GM12865 (cell line): ENCODE results near the gene PRR15L.

Experiments
- DNase-seq: peaks from one replicate; pipeline ENCODE4 v3.0.0; 2010; ENCODE audit warnings: low read depth
- H3K4me3 ChIP-seq: 2 replicates; pipeline ENCODE4 v1.5.1; 2011; ENCODE audit warnings: mild to moderate bottlenecking, low read depth, low read length, control low read depth
- TF ChIP-seq, protein P1 (sequence below): IDR thresholded peaks from 2 replicates; pipeline ENCODE4 v1.5.1; 2011; ENCODE audit warnings: low read length, control low read depth, low read depth, inconsistent platforms; ENCODE audit not compliant: insufficient read depth; ENCODE audit errors: missing control alignments

The PRR15L gene

DNA sequence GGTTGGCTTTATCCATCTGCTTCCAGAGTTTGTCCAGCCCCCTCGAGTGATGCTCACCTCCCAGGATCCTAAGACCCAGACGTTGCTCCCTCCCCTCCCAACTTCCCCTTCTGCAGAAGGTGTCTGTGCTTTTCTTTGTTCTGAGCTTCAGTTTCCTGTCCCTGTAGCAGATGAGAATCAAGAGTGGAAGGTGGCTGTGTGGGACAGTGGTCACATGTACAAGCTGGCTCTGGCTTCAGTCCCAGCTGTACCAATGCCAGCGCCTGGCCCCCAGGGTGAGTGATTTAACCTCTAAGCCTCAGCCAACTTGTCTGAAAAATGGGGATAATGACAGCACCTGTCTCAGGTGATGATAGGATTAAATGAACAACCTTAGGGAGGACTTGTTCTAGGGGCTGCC lies 7.7 kb downstream of the PRR15L start:
- TF ChIP-seq, protein P1, sequence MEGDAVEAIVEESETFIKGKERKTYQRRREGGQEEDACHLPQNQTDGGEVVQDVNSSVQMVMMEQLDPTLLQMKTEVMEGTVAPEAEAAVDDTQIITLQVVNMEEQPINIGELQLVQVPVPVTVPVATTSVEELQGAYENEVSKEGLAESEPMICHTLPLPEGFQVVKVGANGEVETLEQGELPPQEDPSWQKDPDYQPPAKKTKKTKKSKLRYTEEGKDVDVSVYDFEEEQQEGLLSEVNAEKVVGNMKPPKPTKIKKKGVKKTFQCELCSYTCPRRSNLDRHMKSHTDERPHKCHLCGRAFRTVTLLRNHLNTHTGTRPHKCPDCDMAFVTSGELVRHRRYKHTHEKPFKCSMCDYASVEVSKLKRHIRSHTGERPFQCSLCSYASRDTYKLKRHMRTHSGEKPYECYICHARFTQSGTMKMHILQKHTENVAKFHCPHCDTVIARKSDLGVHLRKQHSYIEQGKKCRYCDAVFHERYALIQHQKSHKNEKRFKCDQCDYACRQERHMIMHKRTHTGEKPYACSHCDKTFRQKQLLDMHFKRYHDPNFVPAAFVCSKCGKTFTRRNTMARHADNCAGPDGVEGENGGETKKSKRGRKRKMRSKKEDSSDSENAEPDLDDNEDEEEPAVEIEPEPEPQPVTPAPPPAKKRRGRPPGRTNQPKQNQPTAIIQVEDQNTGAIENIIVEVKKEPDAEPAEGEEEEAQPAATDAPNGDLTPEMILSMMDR: no peak
- DNase-seq: peak; percentile 74
- H3K4me3 ChIP-seq: no peak overlapping the region

DNA sequence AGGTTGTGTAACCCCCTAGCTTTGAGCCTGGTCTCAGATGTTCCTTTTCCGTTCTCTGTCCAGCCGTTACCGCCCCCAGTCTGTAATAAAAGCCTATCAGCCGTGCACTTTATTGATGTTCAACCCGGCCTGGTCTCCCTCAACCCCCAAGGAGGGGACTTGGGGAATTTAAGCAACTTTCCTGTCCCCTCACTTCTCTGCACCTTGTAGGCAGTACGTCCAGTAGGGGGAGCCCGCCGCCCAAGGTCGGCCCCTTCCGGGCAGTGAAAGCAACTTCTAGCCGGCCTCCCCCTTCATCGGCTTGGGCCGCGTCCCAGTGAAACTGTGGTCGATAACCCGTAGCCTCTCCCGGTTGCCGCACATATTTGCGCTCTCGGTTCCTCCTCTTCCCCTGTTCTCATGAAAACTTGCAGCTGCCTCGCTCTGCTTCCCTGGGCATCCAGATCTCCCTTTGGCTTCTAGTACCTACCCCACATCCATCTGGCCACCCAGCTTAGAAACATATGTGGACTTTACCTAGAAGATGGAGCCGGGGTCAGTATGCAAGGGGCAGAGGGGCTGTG lies 8.4 kb downstream of the PRR15L start:
- DNase-seq: peak; percentile 91
- H3K4me3 ChIP-seq: peak overlapping the region; percentile 13; the same call in 1 of the 2 replicates
- TF ChIP-seq, protein P1: peak; percentile 94

DNA sequence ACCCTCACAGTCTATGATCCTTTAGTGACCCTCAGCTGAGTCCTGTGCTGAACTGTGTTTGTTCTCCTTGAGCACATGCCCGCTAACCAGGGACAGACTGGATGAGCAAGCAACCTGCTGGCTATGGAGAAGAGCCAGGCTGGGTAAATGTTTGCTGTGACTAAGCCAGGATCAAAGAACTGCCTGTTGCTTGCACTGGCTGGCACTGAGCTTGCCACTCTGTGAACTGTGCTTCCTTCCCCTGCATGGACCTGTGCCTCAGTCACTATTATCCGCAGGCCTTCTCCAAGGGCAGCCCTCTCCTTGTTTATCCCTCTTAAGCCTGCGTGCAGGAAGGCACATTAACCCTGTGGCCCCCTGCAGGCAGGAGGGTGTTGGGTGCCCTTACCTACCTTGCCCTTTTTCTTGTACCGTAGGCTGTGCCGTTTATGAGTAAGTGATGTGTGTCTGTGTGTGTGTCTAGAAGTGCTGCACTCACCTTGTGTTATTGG lies 8.9 kb downstream of the PRR15L start:
- no peak overlapping the region for H3K4me3 ChIP-seq
- DNase-seq: no peak
- TF ChIP-seq, protein P1: no peak

DNA sequence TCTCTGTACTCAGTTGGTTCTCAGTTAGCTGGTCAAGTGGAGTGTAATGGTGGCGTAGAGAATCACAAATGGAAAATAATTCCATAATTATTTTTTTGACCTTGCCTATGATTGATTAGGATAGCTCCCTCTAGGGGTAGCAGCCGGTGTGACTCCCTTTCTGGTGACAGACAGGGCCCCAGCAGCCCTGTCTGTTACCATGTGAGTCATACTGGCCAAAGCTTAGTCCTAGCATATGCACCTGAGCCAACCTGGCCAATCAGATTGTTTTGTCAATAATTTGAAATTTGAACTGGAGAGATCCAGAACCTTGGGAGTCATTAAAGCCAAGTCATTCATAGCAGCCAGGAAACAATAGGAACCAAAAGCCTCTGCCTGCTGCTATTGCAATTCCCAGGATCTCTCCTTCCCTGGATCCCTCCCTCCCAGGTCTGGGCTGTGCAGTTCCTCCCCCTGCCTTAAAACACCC lies 10.7 kb downstream of the PRR15L start:
- DNase-seq: peak; percentile 89
- H3K4me3 ChIP-seq: no peak overlapping the region
- TF ChIP-seq, protein P1: peak; percentile 86

DNA sequence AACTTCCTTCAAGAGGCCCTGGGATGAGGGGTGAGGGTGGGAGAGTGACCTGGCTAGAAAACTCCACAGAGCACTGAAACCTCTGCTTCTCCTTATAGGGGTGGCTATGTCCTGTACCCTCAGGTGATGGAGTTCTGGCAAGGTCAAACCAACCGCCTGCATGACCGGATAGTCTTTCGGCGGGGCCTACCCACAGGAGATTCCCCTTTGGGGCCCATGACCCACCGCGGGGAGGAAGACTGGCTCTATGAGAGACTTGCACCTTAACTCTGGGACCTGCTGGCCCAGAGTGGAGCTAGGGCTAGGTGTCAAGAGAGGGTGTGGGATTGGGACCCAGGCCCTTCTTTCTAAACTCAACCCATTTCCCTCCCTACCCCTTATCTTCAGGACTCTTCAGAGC lies 11.2 kb downstream of the PRR15L start:
- DNase-seq: no peak

DNA sequence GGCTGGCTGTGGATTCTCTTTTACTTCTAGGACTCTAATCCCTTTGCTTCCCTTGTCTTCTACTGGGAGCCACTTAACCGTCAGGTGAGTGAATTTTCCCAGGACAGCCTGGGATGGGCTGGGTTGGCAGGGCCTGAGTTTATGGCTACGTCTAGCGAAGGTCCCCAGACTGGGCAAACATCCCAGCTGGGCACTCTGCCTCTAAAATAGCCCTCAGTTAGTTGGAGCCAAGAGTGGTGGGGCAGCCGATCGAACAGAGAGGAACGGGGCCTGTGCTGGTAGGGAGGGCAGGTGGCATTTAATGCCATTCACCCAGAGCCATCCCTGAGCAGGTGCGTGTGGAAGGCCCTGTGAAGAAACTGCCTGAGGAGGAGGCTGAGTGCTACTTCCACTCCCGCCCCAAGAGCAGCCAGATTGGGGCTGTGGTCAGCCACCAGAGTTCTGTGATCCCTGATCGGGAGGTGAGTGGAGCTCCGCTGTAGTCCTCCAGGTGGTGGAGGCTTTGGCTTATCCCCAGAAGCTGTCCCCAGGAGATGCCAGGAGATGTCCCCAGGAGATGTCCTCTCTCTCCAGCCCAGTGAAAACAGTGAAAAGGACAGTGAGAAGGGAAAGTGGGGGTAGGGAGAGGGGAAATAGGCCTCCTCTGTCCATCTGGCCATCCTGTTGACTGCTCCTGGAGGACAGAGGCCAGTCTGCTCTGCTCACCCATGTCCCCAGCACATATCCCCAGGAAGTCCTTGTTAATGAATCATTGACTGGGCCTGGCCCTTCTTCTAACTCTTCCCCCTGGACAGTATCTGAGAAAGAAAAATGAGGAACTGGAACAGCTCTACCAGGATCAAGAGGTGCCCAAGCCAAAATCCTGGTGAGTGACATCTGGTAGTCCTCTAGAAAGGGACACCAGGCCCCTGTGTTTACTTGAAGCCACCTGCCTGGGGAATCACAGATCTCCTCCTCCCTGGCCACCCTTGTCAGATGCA lies 11.9 kb downstream of the PRR15L start:
- TF ChIP-seq, protein P1: no peak
- no peak for DNase-seq
- no peak overlapping the region for H3K4me3 ChIP-seq

More for the DNA sequence above, 11.2 kb downstream of the PRR15L start:
- H3K4me3 ChIP-seq: no peak overlapping the region
- TF ChIP-seq, protein P1: no peak
